Right lung (tissue), 5 donors: ENCODE measurements around the gene ZNF846. TPM values are rescaled to one million over a fixed set of nuclear protein-coding genes. Genes with fewer than 3 reads are reported as not detected.
"Not testable (repeated sequence)": the region's sequence is repeated elsewhere in the genome, so short reads cannot be mapped to it uniquely, and the experiment has no call there.

Source experiments
- DNase-seq, 2 donors: peaks; one replicate each; pipeline ENCODE4 v3.0.0-alpha.2; 2013
- polyA plus RNA-seq, 5 donors: library from polyadenylated mRNA; unstranded; fragments of 120-200 nt; gene quantifications; one replicate each; pipeline versions ENCODE4 v1.2.1 to v1.2.3, GENCODE V29; 2013; ENCODE audit warnings: inconsistent platforms in 1 of 5, low replicate concordance in 1 of 5; ENCODE audit not compliant: insufficient read length in 5 of 5, insufficient read depth in 1 of 5

The ZNF846 gene
- polyA plus RNA-seq, 5 donors = 21.7 to 44.4 (median 34.6) TPM

DNA sequence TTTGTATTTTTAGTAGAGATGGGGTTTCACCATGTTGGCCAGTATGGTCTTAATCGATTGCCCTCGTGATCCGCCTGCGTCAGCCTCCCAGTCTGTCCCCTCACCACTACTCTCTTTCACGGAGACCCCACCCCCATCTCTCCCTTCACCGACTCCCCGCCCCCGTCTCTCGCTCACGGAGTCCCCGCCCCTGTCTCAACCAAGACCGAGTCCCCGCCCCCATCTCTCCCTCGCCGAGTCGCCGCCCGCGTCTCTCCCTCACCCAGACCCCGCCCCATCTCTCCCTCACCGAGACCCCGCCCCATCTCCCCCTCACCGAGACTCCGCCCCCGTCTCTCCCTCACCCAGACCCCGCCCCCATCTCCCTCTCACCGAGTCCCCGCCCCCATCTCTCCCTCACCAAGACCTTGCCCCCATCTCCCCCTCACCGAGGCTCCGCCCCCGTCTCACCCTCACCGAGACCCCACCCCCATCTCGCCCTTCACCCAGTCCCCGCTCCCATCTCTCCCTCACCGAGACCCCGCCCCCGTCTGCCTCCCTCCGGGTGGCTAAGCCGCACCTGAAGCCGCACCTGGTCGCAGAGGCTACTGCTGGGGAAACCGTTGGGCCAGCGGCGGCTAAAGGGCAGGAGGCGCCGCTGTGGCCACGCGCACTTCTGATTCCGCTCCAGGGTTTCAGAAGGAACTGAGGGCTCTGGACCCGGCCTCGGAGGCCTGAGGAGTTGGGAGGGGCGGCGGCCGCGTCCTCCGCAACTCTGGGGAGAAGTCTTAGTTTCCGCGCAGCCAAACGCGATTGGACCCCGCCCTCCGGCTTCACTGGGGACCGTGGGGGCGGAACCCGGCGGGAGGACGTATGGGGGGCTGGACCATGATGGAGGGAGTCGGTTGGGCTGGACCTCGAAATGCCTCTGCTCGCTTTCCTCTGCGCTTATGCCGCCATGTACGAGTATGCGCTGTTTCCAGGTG is 17.1 kb upstream of the ZNF846 start:
- DNase-seq = peak; percentile 96 to 98

DNA sequence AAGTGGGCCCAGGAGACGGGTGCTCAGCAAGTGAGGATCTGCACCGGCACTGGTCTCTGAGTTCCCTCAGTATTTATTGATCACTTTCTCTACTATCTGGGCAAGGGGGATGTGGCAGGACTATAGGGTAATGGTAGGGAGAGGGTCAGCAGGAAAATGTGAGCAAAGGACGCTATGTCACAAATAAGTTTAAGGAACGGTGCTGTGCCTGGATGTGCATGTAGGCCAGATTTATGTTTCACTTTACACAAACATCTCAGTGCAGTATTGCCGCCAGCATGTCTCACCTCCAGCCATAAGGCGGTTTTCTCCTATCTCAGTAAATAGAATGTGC is 15.6 kb upstream of the ZNF846 start:
- not testable (repeated sequence) for DNase-seq

GRCh38 chr19:9782338-9782737 is 13.8 kb upstream of the ZNF846 start:
- no peak for DNase-seq

- no peak for DNase-seq
Observed at GRCh38 chr19:9757544-9758501, 10.7 kb downstream of the ZNF846 start.

GRCh38 chr19:9752701-9753443 is 15.7 kb downstream of the ZNF846 start:
- DNase-seq = no peak

DNA sequence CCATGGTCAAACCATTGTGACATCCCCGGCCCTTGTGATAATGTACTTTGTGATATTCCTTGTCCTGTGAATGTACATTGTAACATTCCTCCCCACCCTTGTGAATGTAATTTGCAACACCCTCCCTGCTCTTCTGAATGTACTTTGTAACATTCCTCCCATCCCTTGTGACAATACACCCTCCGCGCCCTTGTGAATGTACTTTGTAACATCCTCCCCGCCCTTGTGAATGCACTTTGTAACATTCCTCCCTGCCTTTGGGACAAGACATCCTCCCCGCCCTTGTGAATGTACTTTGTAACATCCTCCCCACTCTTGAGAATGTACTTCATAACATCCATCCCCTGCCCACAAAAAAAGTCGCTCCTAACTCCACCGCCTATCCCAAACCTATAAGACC is 17.1 kb downstream of the ZNF846 start:
- no peak for DNase-seq

DNA sequence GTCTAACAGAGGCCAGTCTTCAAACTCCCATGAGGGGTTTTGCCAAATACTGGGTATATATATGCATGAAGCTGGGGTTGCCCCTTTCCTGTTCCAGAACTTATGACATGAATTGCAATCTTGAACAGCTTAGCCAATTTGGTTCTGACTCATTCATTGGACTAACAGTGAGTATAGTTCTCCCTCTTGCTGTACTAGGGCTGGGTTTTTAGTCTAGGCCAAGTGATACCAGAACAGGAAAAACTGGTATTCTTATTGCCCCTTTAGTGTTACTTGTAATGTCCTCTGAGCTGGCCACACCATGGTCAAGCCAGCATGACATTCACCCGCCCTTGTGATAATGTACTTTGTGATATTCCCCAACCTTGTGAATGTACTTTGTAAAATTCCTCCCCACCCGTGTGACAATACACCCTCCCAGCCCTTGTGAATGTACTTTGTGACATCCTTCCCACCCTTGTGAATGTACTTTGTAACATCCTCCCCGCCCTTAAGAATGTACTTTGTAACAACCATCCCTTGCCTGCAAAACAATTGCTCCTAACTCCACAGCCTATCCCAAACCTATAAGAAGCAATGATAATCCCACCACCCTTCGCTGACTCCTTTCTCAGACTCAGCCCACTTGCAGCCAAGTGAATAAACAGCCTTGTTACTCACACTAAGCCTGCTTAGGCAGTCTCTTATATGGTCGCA is 26.9 kb downstream of the ZNF846 start:
- no peak for DNase-seq

GRCh38 chr19:9735986-9736385 is 32.6 kb downstream of the ZNF846 start:
- no peak for DNase-seq

GRCh38 chr19:9730056-9730455 is 38.5 kb downstream of the ZNF846 start:
- not testable (repeated sequence) for DNase-seq

GRCh38 chr19:9729162-9729561 is 39.4 kb downstream of the ZNF846 start:
- DNase-seq = no peak

DNA sequence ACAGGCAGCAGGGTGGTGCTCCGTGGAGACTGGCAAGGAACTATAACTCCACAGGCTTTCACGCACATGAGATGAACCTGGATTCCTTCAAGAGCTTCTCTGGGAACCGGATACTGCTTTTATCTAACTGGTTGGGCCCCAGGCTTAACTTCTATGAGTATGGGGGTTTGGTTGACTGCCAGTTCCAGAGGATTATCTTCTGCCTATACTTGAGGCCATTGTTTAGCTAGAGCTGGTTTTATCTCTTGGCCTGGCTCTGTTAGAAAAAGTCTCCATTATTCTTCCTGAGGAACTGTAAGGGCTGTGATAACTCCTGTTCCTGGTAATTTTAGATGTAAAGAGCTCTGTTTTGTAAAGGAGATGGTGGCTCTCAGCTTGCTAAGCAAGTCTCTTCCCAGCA is 40.9 kb downstream of the ZNF846 start:
- no peak for DNase-seq

GRCh38 chr19:9725508-9726201 is 42.9 kb downstream of the ZNF846 start:
- peak; percentile 3 to 10 for DNase-seq

DNA sequence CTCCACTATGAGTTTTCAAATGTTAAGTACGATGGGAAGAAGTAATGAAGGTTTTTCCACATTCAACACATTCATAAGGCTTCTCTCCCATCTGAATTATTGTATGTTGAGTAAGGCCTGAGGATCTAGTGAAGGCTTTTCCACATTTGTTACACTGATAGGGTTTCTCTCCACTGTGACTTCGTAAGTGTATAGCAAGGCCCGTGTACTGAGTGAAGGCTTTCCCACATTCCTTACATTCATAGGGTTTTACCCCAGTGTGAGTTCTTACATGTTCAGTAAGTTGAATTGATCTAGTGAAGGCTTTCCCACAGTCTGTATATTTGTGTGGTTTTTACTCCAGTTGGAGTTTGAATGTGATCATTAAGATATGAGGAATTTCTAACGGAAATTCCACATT is 44.4 kb downstream of the ZNF846 start:
- no peak for DNase-seq

GRCh38 chr19:9721861-9722260 is 46.7 kb downstream of the ZNF846 start:
- DNase-seq = no peak

DNA sequence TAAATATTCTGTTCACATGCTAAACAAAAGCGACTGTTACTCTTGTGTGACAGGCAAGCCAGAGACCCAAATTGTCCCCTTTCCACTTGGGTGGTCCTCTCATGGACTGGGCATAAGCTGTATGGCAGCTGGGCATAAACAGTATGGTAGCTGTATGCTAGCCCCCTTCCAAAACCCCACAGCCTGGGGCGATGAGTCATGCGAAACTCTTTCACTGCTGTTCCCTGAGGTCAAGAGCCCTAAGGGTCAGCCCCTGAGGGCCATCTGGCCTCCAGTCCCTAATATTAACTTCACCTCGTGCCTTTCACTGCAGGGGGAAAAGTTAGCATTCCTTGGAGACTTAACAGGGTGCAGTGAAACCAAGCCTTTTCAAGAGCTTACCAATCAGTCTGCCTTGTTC is 48.0 kb downstream of the ZNF846 start:
- no peak for DNase-seq

GRCh38 chr19:9711815-9712214 is 56.7 kb downstream of the ZNF846 start:
- no peak for DNase-seq

- no peak for DNase-seq
Observed at GRCh38 chr19:9709305-9709704, 59.2 kb downstream of the ZNF846 start.

- DNase-seq = no peak
Observed at GRCh38 chr19:9705836-9706235, 62.7 kb downstream of the ZNF846 start.

DNA sequence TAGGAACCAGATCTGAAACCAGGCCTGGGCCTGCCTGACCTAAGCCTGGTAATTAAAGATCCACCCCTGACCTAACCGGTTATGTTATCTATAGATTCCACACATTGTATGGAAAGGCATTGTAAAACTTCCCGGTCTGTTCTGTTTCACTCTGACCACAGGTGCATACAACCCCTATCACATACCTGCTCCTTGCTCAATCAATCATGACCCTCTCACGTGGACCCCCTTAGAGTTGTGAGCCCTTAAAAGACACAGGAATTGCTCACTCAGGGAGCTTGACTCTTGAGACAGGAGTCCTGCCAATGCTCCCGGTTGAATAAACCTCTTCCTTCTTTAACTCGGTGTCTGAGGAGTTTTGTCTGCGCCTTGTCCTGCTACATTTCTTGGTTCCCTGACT is 66.4 kb downstream of the ZNF846 start:
- DNase-seq = no peak
